ENCODE measurements around the gene THSD4.

The THSD4 gene

GRCh38 chr15:71220828-71221227 is 105.6 kb downstream of the THSD4 start:
- Histone ChIP-seq H2AFZ (ENCODE audit: low read depth, low read length) (no peak overlapping the region), H3K27ac (ENCODE audit: low read length, poor library complexity, severe bottlenecking) (no peak overlapping the region), H2AK5ac (ENCODE audit: low read length, severe bottlenecking) (no peak overlapping the region), H4K8ac (ENCODE audit: low read length) (no peak overlapping the region), H3K9me3 (ENCODE audit: control insufficient read depth, low read length) (no peaks in the 10 kb centered on the region), H4K91ac (ENCODE audit: low read length) (peak overlapping the region; percentile 1), H3K79me1 (replicated peaks; ENCODE audit: low read length, poor library complexity, severe bottlenecking) (peaks cover 5% of the 10 kb centered on the region), H2BK12ac (ENCODE audit: low read length in 2 of 2) (peak overlapping the region; percentile 7 to 63), H3K27me3 (ENCODE audit: control insufficient read depth in 1 of 2, insufficient read depth in 1 of 2, low read length in 2 of 2) (no peaks in the 10 kb centered on the region), H3K9ac (ENCODE audit: low read length) (no peak overlapping the region), H3K4me3 (ENCODE audit: insufficient read depth in 1 of 2, low read depth in 1 of 2, low read length in 2 of 2) (no peak overlapping the region), H3K14ac (ENCODE audit: low read length in 2 of 2) (peak overlapping the region in 1 of 2 experiments; percentile 83), H3K4me2 (ENCODE audit: low read length, poor library complexity, severe bottlenecking) (no peak overlapping the region), H3K4me1 (ENCODE audit: control insufficient read depth, insufficient read depth, low read depth, low read length) (peaks cover 2% of the 10 kb centered on the region), H2BK120ac (ENCODE audit: low read depth, low read length) (no peak overlapping the region), H3K36me3 (ENCODE audit: control insufficient read depth in 1 of 2, insufficient read depth in 2 of 2, low read depth in 1 of 2, low read length in 2 of 2) (peaks cover 6 to 8% of the 10 kb centered on the region in 2 experiments), H2BK5ac (ENCODE audit: low read depth, low read length, poor library complexity, severe bottlenecking) (no peak overlapping the region), H3K4ac (ENCODE audit: low read depth in 1 of 2, low read length in 2 of 2) (no peak overlapping the region), H3K23ac (ENCODE audit: low read length in 2 of 2) (no peak overlapping the region), H2BK15ac (ENCODE audit: low read depth, poor library complexity, severe bottlenecking) (peak overlapping the region; percentile 0), H3K18ac (ENCODE audit: low read depth in 1 of 2, low read length in 2 of 2) (peak overlapping the region; percentile 67 to 88)
- no peak for DNase-seq
- WGBS: 100% methylated on average over 3 of the region's 3 CpGs

- H3K9me3 ChIP-seq (ENCODE audit: control insufficient read depth, low read length): no peaks in the 10 kb centered on the region
- H2BK15ac ChIP-seq (ENCODE audit: low read depth, poor library complexity, severe bottlenecking): no peak overlapping the region
- no peak overlapping the region for H2BK5ac ChIP-seq (ENCODE audit: low read depth, low read length, poor library complexity, severe bottlenecking)
- no peak overlapping the region for H4K8ac ChIP-seq (ENCODE audit: low read length)
- no peak overlapping the region for H2AFZ ChIP-seq (ENCODE audit: low read depth, low read length)
- H2AK5ac ChIP-seq (ENCODE audit: low read length, severe bottlenecking): no peak overlapping the region
- no peak overlapping the region for H3K4ac ChIP-seq (ENCODE audit: low read depth in 1 of 2, low read length in 2 of 2)
- no peak overlapping the region for H3K4me3 ChIP-seq (ENCODE audit: insufficient read depth in 1 of 2, low read depth in 1 of 2, low read length in 2 of 2)
- H3K23ac ChIP-seq (ENCODE audit: low read length in 2 of 2): no peak overlapping the region
- no peak overlapping the region for H2BK120ac ChIP-seq (ENCODE audit: low read depth, low read length)
- H3K14ac ChIP-seq (ENCODE audit: low read length in 2 of 2): no peak overlapping the region
- H4K91ac ChIP-seq (ENCODE audit: low read length): no peak overlapping the region
- H3K4me1 ChIP-seq (ENCODE audit: control insufficient read depth, insufficient read depth, low read depth, low read length): peaks cover 3% of the 10 kb centered on the region
- H3K27me3 ChIP-seq (ENCODE audit: control insufficient read depth in 1 of 2, insufficient read depth in 1 of 2, low read length in 2 of 2): no peaks in the 10 kb centered on the region
- H3K36me3 ChIP-seq (ENCODE audit: control insufficient read depth in 1 of 2, insufficient read depth in 2 of 2, low read depth in 1 of 2, low read length in 2 of 2): peaks cover 3% of the 10 kb centered on the region in 2 experiments
- WGBS: no CpG with 5 or more reads among the region's 2 CpGs
- H3K27ac ChIP-seq (ENCODE audit: low read length, poor library complexity, severe bottlenecking): no peak overlapping the region
- no peak overlapping the region for H3K9ac ChIP-seq (ENCODE audit: low read length)
- no peak overlapping the region for H2BK12ac ChIP-seq (ENCODE audit: low read length in 2 of 2)
- no peak for DNase-seq
- peaks cover 5% of the 10 kb centered on the region for H3K79me1 ChIP-seq (replicated peaks; ENCODE audit: low read length, poor library complexity, severe bottlenecking)
- H3K4me2 ChIP-seq (ENCODE audit: low read length, poor library complexity, severe bottlenecking): no peak overlapping the region
- no peak overlapping the region for H3K18ac ChIP-seq (ENCODE audit: low read depth in 1 of 2, low read length in 2 of 2)
These were observed 106.1 kb downstream of the THSD4 start for GRCh38 chr15:71221417-71221816.

- Histone ChIP-seq H3K4ac (ENCODE audit: low read depth in 1 of 2, low read length in 2 of 2) (no peak overlapping the region), H2AK5ac (ENCODE audit: low read length, severe bottlenecking) (no peak overlapping the region), H3K18ac (ENCODE audit: low read depth in 1 of 2, low read length in 2 of 2) (no peak overlapping the region), H2BK120ac (ENCODE audit: low read depth, low read length) (no peak overlapping the region), H4K91ac (ENCODE audit: low read length) (no peak overlapping the region), H3K23ac (ENCODE audit: low read length in 2 of 2) (no peak overlapping the region), H3K14ac (ENCODE audit: low read length in 2 of 2) (no peak overlapping the region), H3K79me1 (replicated peaks; ENCODE audit: low read length, poor library complexity, severe bottlenecking) (peaks cover 7% of the 10 kb centered on the region), H2BK12ac (ENCODE audit: low read length in 2 of 2) (no peak overlapping the region), H3K9ac (ENCODE audit: low read length) (no peak overlapping the region), H3K9me3 (ENCODE audit: control insufficient read depth, low read length) (no peaks in the 10 kb centered on the region), H2BK15ac (ENCODE audit: low read depth, poor library complexity, severe bottlenecking) (no peak overlapping the region), H2AFZ (ENCODE audit: low read depth, low read length) (no peak overlapping the region), H2BK5ac (ENCODE audit: low read depth, low read length, poor library complexity, severe bottlenecking) (no peak overlapping the region), H3K27me3 (ENCODE audit: control insufficient read depth in 1 of 2, insufficient read depth in 1 of 2, low read length in 2 of 2) (no peaks in the 10 kb centered on the region), H3K36me3 (ENCODE audit: control insufficient read depth in 1 of 2, insufficient read depth in 2 of 2, low read depth in 1 of 2, low read length in 2 of 2) (peaks cover 5 to 9% of the 10 kb centered on the region in 2 experiments), H3K4me2 (ENCODE audit: low read length, poor library complexity, severe bottlenecking) (no peak overlapping the region), H4K8ac (ENCODE audit: low read length) (no peak overlapping the region), H3K4me3 (ENCODE audit: insufficient read depth in 1 of 2, low read depth in 1 of 2, low read length in 2 of 2) (no peak overlapping the region), H3K4me1 (ENCODE audit: control insufficient read depth, insufficient read depth, low read depth, low read length) (peaks cover 3% of the 10 kb centered on the region), H3K27ac (ENCODE audit: low read length, poor library complexity, severe bottlenecking) (no peak overlapping the region)
- DNase-seq: no peak
- 91% methylated on average over 2 of the region's 2 CpGs for WGBS
These were observed 108.2 kb downstream of the THSD4 start for GRCh38 chr15:71223516-71223915.

- no peaks in the 10 kb centered on the region for H3K27me3 ChIP-seq (ENCODE audit: control insufficient read depth in 1 of 2, insufficient read depth in 1 of 2, low read length in 2 of 2)
- no peak overlapping the region for H2BK5ac ChIP-seq (ENCODE audit: low read depth, low read length, poor library complexity, severe bottlenecking)
- DNase-seq: no peak
- 97% methylated on average over 4 of the region's 4 CpGs for WGBS
- no peak overlapping the region for H3K23ac ChIP-seq (ENCODE audit: low read length in 2 of 2)
- no peak overlapping the region for H3K4ac ChIP-seq (ENCODE audit: low read depth in 1 of 2, low read length in 2 of 2)
- no peak overlapping the region for H2BK12ac ChIP-seq (ENCODE audit: low read length in 2 of 2)
- H3K14ac ChIP-seq (ENCODE audit: low read length in 2 of 2): peak overlapping the region in 1 of 2 experiments; percentile 21
- H3K9ac ChIP-seq (ENCODE audit: low read length): no peak overlapping the region
- H3K79me1 ChIP-seq (replicated peaks; ENCODE audit: low read length, poor library complexity, severe bottlenecking): peaks cover 7% of the 10 kb centered on the region
- no peaks in the 10 kb centered on the region for H3K9me3 ChIP-seq (ENCODE audit: control insufficient read depth, low read length)
- no peak overlapping the region for H2AFZ ChIP-seq (ENCODE audit: low read depth, low read length)
- H3K4me3 ChIP-seq (ENCODE audit: insufficient read depth in 1 of 2, low read depth in 1 of 2, low read length in 2 of 2): no peak overlapping the region
- no peak overlapping the region for H4K8ac ChIP-seq (ENCODE audit: low read length)
- H3K18ac ChIP-seq (ENCODE audit: low read depth in 1 of 2, low read length in 2 of 2): no peak overlapping the region
- H2BK120ac ChIP-seq (ENCODE audit: low read depth, low read length): no peak overlapping the region
- H3K4me2 ChIP-seq (ENCODE audit: low read length, poor library complexity, severe bottlenecking): no peak overlapping the region
- H3K36me3 ChIP-seq (ENCODE audit: control insufficient read depth in 1 of 2, insufficient read depth in 2 of 2, low read depth in 1 of 2, low read length in 2 of 2): peaks cover 5 to 9% of the 10 kb centered on the region in 2 experiments
- peaks cover 4% of the 10 kb centered on the region for H3K4me1 ChIP-seq (ENCODE audit: control insufficient read depth, insufficient read depth, low read depth, low read length)
- no peak overlapping the region for H4K91ac ChIP-seq (ENCODE audit: low read length)
- no peak overlapping the region for H2AK5ac ChIP-seq (ENCODE audit: low read length, severe bottlenecking)
- no peak overlapping the region for H2BK15ac ChIP-seq (ENCODE audit: low read depth, poor library complexity, severe bottlenecking)
- H3K27ac ChIP-seq (ENCODE audit: low read length, poor library complexity, severe bottlenecking): no peak overlapping the region
These were observed 108.8 kb downstream of the THSD4 start for GRCh38 chr15:71224024-71224423.
